Stimulated activated CD8-positive, alpha-beta memory T cell treated with anti-CD3 and anti-CD28 coated beads, Interleukin-2, amount 100 ng/mL, for 1 hour (primary cell): ENCODE results near the gene RNF215.
"Not testable (repeated sequence)": the region's sequence is repeated elsewhere in the genome, so short reads cannot be mapped to it uniquely, and the experiment has no call there.

Experiments used
- DNase-seq, 2 donors: peaks; one replicate each; pipeline ENCODE4 v3.0.0-alpha.2; 2020; ENCODE audit warnings: low read depth in 2 of 2

RNF215 gene

DNA sequence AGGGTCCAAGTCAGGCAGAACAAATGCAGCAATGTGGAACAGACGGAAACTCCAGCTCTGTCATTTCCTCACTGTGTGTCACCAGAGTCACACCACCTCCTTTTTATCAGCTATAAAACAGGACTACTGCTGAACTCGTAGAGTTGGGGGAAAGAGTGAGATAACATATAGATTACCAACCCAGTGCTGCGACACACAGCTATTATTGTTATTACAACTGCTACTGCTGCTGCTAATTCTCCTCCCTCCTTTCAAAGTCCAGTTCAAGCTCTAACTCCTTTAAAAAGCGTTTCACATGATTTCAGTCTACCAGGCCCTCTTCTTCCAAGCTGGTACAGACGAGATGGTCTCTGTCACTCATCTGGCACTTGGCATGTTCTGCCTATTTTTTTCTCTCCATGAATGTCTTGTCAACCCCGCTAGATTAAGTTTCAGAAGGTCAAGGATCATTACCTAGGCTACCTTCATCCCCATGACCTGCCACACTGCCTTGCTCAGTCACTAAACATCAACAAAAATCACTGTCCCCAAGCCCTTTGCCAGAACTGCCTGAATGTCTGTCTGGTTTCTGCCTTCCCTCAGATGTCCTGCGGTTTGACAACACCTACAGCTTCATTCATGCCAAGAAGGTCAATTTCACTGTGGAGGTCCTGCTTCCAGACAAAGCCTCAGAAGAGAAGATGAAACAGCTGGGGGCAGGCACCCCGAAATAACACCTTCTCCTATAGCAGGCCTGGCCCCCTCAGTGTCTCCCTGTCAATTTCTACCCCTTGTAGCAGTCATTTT is 34.7 kb upstream of the RNF215 start:
- no peak for DNase-seq

DNA sequence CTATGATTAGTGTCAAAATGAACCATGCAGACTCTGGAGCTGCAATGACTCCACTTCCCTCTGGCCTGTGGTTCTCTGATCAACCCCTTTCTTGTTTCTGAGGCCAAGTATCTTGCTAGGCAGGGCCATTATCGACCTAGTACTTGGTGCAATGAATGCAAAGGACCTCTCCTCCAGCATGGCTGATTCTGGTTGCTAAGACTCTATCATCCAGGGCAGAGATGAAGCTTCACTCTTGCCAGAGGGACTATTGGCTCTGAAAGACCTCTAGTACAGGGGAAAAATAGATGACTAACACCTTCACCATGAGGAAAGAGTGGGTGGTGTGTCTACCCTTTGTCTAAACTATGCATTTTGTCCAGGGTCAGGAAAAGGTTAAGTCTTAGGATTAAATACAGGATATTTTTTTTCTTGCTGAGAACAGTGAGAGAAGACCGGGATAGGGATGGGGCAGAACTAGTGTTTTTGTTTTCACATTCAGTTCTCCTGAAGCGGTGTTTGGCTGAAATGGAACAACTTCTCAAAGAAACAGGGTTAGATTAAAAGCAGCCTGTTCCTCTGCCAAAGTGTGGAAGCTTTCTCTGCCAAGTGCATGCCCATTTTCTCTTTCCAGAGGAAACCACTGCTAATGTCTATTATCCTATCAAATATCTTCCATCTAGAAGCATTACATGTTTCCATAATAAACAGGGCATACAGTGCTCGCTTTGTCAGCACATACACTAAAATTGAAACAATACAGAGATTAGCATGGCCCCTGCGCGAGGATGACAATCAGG is 33.3 kb upstream of the RNF215 start:
- no peak for DNase-seq

DNA sequence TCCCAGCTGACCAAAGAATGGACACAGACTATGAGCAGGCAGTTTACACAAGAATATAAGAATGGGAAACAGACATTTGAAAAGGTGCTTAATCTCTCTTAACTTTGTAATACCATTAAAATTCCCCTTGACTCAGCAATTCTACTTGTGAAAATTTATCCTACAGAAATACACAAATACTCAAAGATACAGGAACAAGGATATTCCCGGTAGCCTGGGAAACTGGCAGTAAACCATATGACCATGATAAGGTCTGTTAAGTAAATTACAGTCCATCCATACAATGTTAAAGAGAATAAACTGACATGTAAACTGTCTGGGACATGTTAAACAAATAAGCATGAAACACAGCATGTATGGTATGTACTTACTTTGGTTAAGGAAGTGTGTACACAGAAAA is 29.6 kb upstream of the RNF215 start:
- no peak for DNase-seq

DNA sequence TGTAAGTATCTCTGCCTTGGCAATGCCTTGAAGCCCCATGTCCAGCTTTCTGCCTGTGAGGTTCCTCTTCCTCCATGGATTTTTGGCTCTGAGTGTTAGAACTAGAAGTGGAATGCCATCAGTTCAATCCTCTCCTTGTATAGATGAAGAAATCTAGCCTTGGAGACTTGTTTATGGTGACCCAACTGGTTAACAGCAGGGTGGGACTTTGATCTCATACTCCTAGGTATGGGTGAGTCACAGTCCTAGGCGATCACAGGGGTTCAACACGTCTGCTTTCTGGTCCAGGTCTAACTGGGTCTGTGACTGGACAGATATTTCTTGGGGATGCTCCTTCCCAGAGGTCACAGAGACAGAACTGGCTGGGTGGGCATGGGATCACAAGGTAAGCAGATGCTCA is 29.2 kb upstream of the RNF215 start:
- no peak for DNase-seq

DNA sequence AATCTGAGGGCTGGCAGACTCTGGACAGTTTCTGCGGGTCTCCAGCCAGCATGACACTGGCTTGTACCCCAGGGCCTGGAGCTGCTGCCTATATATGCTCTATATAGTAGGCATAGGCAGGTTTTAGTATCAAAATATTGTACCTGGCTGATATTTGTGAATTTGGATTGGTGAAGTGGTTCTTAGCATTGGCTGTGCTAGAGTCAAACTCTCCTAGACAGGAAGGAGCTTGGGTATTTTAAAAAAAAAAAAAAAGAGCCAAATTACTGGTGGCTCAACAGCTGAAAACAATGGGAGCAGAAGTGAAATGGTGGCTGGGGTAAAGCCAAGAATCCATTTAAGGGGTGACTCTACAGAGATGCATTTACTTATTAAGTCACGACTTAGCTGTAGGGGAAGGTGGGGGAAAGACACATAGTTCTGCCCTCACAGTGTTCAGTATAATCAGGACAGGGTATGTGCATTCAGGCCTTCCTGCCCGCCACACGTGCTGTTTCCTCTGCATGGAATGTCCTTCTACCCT is 27.4 kb upstream of the RNF215 start:
- no peak for DNase-seq

DNA sequence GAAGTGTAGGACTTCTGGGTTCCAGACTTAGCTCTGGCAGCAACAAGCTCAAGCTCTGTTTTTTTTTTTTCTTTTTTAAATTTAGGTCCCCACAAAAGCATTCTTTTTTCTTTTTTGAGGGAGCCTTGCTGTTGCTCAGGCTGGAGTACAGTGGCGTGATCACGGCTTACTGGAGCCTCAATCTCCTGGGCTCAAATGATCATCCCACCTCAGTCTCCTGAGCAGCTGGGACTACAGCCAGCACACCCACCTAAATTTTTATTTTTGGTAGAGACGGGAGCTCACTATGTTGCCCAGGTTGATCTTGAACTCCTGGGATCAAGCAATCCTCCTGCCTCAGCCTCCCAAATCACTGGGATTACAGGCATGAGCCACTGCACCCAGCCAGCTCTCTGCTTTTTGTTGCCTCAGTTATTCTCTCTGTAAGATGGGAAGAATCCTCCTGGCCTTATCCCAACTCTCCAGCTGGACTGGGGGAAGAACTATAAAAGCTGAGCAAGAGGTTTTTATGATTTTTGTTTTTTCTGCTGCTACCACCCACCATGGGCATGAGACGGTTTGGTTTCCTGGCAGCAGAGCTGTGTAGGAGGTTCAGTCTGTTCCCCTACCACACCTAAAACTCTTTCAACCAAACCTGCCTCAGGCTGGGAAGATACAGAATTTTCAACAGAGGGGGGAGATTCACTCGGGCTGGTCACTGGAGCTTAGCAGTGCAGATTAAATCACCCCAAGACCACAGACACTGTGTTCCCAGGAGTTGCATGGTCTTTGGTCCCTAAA is 26.7 kb upstream of the RNF215 start:
- DNase-seq, result no peak

DNA sequence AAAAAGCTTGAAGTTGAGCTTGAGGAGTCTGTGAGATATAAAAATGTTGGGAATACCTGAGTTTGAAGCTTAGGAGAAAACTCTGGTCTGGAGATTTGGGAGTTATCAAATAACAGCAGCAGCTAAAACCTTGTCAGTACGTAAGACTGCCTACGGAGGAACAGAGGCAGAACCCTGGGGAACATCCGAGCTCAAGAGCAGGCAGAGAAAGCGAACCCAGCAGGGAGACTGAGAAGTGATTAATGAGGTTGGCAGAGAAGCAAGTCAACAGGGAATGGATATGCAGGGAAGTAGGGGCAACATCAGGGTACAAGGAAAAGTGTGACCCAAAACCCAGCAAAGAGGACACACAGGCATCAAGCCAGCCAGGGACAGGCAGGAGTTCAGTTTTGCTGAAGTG is 25.8 kb upstream of the RNF215 start:
- DNase-seq, result no peak

DNA sequence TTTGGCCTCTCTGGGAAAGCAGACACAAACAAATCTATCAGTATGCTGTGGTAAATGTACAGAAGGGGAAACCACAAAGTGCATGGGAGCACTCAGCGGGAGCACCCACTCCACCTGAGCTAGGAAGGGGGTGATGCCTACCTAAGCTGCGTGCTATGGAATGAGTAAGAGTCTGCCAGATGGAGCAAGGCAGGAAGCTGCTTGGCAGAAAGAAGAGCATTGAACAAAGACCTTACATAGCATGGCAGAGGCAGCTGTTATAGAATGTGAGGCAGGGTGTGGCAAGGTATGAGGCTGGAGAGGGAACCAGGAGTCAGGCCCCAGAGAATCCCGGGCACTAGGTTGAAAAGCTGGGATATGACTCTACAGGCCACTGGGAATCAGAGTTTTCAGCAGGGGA is 24.6 kb upstream of the RNF215 start:
- DNase-seq, result no peak

DNA sequence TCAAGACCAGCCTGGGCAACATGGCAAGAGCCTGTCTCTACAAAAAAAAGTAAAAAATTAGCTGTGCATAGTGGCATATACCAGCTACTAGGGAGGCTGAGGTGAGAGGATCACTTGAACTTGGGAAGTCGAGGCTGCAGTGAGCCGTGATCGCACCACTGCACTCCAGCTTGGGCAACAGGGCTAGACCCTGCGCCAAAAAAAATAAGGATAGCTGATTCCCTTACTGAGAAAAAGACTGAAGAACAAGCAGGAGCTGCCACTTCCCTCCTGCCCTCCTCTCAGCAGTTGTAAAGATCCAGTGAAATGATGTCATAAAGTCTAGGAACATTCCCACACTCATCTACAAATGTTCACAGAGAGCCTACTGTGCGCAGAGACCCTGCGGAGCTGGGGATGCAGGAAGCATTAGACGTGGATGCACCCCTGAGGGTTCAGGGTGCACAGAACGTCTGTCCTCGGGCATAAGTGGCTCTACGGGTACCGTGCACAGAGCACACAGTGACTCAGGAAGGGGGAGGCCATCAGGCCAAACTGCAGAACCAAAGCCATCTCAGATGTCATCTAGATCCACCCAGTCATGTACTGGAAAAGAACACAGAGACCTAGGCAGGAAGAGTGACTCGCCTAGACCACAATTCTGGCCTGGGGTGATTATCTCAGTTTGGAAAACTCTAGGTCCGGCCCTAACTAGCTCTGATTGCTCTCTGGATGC is 21.3 kb upstream of the RNF215 start:
- DNase-seq, result no peak

DNA sequence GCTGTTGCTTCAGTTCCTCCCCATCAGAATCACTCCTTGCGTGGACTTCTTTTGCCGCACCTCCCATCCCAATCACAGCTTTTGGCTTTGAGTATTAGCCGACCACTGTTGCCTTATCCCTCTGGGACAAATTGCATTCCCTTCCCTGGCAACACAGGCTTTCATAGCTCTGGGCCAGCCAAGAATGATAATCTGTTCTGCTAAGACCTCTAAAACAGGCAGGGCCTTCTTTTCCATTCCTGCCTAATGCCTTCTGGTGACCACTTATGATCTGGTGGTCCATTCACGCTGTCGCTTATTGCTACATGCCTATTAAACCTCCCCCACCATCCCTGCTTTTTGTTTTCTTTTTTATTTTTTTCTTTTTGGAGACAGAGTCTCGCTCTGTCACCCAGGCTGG is 19.2 kb upstream of the RNF215 start:
- no peak for DNase-seq

DNA sequence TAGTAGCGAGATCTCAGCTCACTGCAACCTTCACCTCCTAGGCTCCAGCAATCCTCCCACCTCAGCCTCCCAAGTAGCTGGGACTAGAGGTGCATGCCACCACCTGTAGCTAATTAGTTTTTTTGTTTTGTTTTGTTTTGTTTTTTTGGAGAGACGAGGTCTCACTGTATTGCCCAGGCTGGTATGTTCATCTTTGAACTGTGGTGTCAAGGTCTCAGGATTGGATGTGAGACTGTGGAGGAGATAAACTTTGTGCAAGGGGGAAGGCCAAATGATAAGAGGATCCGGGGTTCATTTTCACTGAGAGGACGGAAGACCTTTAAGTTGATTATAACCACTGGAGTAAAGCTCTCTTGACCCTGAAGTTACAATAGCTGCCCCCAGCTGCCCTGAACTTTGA is 18.5 kb upstream of the RNF215 start:
- no peak for DNase-seq

DNA sequence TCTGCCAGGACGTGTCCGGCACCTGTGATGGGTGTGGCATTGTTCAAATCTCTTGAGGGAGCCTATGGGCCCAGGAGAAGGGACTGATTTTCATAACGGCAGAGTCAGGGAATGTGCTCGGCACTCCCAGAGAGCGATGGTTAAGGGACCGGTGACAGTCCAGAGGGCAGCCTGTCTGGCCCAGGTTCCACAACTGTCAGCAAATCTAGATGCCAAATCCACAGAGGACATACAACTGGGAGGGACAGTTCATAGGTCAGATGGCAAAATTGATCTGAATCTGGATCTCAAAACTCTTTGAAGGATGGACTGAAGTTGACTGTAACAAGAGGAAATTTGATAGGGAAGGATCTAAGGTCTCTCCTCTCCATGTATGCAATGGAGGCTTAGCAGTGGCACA is 17.1 kb upstream of the RNF215 start:
- DNase-seq, result no peak

DNA sequence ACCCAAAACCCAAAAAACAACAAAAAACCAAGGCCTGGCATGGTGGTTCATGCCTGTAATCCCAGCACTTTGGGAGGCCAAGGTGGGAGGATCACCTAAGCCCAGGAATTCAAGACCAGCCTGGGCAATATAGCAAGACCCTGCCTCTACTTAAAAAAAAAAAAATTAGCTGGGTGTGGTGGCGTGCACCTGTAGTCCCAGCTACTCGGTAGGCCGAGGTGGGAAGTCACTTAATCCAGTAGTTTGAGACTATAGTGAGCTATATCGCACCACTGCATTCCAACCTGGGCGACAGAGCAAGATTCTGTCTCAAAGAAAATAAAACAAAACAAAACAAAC is 15.5 kb upstream of the RNF215 start:
- DNase-seq, result not testable (repeated sequence)

DNA sequence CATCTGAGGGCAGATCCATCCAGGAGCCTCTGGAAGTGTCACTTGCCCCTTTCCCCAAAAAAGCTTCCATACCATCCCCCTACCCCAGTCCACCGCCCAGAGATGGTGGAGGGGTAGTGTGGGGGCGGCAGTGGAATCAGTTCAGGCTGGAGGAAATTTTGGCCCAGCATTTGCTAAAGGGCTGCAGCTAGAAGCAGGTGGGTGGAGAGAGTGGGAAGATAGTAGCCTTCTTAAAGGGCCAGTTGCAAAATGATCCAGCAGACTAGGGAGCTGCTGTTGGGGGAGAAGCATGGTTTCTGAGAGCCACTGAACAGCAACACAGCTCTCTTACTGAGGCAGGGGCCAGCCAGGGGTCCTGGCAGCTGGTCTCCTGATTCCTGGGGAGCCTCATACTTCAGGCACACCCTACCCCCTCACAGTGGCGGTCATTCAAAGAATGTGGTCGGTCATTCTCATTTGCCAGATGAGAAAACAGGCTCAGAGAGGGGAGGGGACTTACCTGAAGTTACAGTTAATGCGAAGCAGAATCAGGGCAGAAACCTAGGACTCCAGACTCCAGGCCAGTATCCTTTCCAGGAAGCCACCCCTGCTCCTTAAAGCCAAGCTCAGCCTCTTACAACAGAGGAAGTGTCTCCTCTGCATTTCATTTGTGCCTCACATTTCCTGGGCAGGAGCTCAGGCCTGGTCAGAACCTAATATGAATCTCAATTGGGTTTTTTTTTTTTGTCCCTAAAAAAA is 15.0 kb upstream of the RNF215 start:
- no peak for DNase-seq

DNA sequence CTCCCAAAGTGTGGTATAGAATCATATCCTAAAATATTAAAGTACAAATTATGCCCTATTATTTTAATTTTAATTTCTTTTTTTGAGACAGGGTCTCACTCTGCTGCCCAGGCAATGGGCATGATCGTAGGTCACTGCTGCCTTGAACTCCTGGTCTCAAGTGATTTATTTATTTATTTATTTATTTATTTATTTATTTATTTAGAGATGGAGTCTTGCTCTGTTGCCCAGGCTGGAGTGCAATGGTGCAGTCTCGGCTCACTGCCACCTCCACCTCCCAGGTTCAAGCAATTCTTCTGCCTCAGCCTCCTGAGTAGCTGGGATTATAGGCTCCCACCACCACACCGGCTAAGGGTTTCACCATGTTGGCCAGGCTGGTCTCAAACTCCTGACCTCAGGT is 13.8 kb upstream of the RNF215 start:
- DNase-seq, result not testable (repeated sequence)

DNA sequence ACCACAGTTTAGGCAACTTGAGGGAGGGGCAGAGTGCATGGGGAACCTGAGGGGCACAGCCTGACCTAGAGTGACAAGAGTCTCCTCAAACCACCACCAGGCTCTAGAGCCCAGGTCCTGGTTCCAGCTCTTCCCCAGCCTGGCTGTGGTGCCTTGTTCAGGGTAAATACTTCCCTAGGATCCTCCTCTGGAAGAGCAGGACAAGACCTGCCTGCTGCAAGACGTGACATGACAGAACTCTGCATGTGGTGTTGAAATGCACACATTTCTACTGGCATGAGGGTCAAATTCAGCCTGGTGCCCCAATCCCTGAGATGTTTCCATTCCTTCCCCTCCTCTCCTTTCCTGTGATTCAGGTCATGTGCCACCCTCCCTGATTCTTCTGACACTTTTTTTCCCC is 12.9 kb upstream of the RNF215 start:
- DNase-seq, result no peak

DNA sequence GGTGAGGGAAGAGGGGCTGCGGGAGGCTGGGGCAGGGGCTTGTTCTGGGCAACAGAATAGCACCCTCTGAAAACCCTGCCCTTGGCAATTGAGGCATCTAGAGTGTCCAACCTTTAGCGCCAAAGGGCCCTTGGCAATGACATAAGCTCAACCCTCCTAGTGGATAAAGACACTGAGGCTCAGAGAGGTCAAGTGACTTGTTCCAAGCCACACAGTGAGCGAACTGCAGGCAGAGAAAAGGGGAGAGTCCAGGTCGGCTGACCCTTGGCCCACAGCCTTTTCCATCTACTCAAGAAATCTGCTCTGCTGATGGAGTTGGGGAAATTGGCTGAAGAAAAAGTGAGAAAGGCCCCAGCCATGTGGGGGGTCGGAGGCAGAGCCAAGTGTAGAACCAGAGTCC is 12.5 kb upstream of the RNF215 start:
- no peak for DNase-seq

DNA sequence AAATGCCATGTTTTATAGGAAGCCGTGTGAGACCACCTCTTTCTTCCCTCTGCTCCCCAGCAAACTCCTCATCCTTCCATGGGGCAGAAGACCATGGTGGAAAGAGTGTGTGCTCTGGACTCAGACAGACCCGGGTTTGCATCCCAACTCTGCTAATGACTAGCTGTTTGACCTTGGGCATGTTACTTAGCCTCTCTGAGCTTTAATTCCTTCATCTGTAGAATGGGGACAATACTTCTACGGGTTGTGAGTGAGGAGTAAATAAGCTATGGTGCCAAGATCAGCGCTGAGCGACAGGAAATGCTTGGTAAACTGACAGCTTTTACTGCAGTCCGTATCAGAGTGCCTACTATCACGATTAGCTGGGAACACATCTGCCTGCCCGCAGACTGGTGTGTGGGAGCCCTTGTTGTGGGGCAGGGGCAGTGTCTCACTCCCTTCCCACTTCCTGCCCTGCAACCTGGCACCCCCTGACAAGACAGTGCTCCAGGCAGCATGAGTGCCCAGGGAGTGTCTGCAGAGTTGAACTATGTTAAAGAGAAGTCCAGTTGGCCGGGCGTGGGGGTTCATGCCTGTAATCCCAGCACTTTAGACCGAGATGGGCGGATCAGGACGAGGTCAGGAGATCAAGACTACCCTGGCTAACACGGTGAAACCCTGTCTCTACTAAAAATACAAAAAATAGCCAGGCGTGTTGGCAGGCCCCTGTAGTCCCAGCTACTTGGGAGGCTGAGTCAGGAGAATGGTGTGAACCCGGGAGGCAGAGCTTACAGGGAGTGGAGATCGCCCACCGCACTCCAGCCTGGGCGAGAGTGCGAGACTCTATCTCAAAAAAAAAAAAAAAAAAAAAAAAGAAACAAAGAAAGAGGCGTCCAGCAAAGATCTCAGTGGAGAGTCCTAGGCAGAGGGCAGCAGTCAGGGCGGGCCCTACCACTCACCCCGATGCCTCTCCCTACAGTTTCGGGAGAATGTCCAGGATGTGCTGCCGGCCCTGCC is 11.8 kb upstream of the RNF215 start:
- no peak for DNase-seq

DNA sequence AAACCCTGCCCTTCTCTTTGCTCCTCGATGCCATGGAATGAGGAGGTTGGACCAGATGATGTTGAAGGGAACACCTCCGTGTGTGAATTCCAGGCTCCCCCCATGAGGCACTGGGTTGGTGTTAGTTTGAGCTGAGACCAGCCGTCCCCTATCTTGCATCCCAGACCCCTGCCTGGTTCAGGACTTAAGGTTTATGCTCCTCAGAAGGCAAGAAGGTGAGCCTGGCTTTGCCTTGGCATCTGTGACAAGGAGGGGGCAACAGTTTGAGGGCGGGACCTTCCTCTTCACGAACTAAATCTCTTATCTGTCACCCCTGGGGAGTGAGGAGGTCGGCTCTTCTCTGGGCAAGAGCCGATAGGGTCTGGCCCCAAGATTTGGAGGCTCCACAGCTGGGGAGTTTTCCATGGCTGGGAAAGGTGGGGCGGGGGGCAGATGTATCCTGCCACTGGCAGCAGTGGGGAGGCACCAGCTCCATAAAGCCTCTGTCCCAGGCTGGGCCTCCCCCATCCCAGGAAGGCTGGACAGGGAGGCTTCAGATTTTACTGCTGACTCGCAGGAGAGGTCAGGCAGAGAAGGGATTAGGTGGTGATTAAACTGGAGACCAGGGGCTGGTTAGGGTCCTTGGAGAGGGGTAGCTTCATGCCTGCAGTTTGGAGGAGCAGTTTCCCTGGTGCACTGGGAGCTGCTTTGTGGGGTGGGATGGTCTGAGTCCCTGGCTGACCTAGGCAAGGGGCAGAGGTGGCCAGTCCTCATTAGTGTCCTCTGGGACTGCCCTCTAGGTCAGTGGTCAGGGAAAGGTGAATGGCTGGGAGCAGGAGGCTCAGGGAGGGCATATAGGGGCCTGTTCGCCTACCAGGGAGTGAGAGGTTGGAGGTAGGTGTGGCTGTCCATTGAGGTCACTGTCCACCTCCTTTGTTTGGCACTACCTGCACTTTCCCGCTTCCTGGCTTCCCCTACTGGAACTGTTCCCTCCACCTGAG is 10.7 kb upstream of the RNF215 start:
- DNase-seq, result no peak
